Activated naive CD4-positive, alpha-beta T cell treated with anti-CD3 and anti-CD28 coated beads, Interleukin-2, amount 10 ng/mL, durations not matched to agents 7 days and 5 days (primary cell): ENCODE data around the gene SLC39A11.
"Not testable (repeated sequence)": the region's sequence is repeated elsewhere in the genome, so short reads cannot be mapped to it uniquely, and the experiment has no call there.

Source experiments
- CTCF ChIA-PET: fragments of 350-600 bp; sonication (Branson Sonifier 250); formaldehyde crosslinking; loops from one replicate; lab custom pipeline; 2021; ENCODE audit warnings: antibody characterized with exemption; lab: Charles Lee
- DNase-seq: peaks from one replicate; pipeline ENCODE4 v3.0.0-alpha.2; 2020
- H3K27ac Mint-ChIP-seq: one replicate; pipeline ENCODE4 v1.8.0; 2021; ENCODE audit warnings: mild to moderate bottlenecking, moderate library complexity, mixed read lengths
- H3K27me3 Mint-ChIP-seq: one replicate; pipeline ENCODE4 v1.8.0; 2021; ENCODE audit warnings: mild to moderate bottlenecking, mixed read lengths
- H3K36me3 Mint-ChIP-seq: one replicate; pipeline ENCODE4 v1.8.0; 2021; ENCODE audit warnings: mixed read lengths
- H3K4me1 Mint-ChIP-seq: one replicate; pipeline ENCODE4 v1.8.0; 2021; ENCODE audit warnings: mixed read lengths
- H3K4me3 Mint-ChIP-seq: one replicate; pipeline ENCODE4 v1.8.0; 2021; ENCODE audit warnings: mild to moderate bottlenecking, moderate library complexity, mixed read lengths
- H3K9me3 Mint-ChIP-seq: one replicate; pipeline ENCODE4 v1.8.0; 2021; ENCODE audit warnings: mixed read lengths

The SLC39A11 gene

DNA sequence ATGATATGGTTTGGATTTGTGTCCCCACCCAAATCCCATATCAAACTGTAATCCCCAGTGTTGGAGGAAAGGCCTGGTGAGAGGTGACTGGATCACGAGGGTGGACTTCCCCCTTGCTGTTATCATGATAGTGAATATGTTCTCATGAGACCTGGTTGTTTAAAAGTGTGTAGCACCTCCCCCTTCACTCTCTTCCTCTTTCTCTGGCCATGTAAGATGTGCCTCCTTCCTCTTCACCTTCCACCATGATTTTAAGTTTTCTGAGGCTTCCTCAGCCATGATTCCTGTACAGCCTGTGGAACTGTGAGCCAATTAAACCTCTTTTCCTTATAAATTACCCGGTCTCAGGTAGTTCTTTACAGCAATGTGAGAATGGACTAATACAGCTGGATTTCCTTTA is 266.4 kb downstream of the SLC39A11 start:
- CTCF ChIA-PET, H3K27ac Mint-ChIP-seq: not testable (repeated sequence)

DNA sequence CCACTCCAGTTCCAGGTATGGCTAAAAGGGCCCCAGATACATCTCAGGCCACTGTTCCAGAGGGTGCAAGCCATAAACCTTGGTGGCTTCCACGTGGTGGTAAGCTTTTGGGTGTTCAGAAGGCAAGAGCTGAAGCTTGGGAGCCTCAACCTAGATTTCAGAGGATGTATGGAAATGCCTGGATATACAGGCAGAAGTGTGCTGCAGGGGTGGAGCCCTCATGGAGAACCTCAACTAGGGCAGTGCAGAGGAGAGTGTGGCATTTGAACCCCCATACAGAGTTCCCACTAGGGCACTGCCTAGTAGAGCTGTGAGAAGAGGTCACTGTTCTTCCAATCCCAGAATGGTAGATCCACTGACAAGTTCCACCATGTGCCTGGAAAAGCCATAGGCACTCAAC is 267.3 kb downstream of the SLC39A11 start:
- Mint-ChIP-seq H3K9me3 (peaks cover 28% of the 10 kb centered on the region), H3K27ac (no peak overlapping the region), H3K36me3 (peaks cover 13% of the 10 kb centered on the region), H3K4me3 (no peak overlapping the region), H3K4me1 (peaks cover 14% of the 10 kb centered on the region), H3K27me3 (no peaks in the 10 kb centered on the region)
- CTCF ChIA-PET, result no interaction called here
- no peak for DNase-seq

More for the DNA sequence above, 266.4 kb downstream of the SLC39A11 start:
- H3K27me3 Mint-ChIP-seq, H3K4me3 Mint-ChIP-seq, DNase-seq: not testable (repeated sequence)
- H3K4me1 Mint-ChIP-seq, result peaks cover 14% of the 10 kb centered on the region
- H3K36me3 Mint-ChIP-seq, result peaks cover 13% of the 10 kb centered on the region
- peaks cover 28% of the 10 kb centered on the region for H3K9me3 Mint-ChIP-seq

DNA sequence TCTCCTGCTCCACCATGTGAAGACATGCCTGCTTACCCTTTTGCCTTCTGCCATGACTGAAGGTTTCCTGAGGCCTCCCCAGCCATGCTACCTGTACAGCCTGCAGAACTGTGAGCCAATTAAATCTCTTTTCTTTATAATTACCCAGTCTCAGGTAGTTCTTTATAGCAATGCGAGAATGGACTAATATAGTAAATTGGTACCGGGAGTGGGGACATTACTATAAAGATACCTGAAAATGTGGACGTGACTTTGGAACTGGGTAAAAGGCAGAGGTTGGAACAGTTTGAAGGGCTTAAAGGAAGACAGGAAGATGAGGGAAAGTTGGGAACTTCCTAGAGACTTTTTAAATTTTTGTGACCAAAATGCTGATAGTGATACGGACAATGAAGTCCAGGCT is 268.2 kb downstream of the SLC39A11 start:
- H3K4me3 Mint-ChIP-seq, CTCF ChIA-PET, H3K27ac Mint-ChIP-seq, H3K27me3 Mint-ChIP-seq, DNase-seq: not testable (repeated sequence)
- H3K4me1 Mint-ChIP-seq, result peaks cover 14% of the 10 kb centered on the region
- peaks cover 13% of the 10 kb centered on the region for H3K36me3 Mint-ChIP-seq
- H3K9me3 Mint-ChIP-seq, result peaks cover 28% of the 10 kb centered on the region

DNA sequence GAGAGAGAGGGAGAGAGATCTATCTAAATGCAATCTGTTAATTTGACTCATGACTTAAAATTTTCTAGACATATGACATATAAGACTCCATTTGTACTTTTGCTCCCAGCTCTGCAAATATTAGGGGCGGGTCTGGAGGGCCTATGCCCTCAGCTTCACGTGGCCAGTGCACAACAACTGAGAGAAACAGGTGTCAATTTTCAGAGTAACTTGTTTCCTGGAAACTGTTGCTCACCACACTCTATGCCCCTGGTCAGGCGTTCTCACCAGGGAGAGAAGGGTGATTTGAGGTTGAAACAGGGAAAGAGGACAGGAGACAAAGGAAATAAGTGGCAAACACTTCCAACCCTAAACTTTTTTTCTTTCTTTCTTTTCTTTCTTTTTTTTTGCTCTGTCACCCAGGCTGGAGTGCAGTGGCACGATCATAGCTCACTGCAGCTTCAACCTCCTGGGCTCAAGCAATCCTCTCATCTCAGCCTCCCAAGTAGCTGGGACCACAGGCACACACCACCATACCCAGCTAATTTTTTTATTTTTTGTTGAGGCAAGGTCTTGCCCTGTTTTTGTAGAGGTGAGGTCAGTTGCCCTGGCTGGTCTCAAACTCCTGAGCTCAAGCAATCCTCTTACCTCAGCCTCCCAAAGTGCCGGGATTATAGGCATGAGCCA is 270.0 kb downstream of the SLC39A11 start:
- CTCF ChIA-PET, result no interaction called here
- peaks cover 28% of the 10 kb centered on the region for H3K9me3 Mint-ChIP-seq
- H3K27me3 Mint-ChIP-seq, result no peaks in the 10 kb centered on the region
- H3K27ac Mint-ChIP-seq, result no peak overlapping the region
- peaks cover 15% of the 10 kb centered on the region for H3K36me3 Mint-ChIP-seq
- no peak overlapping the region for H3K4me3 Mint-ChIP-seq
- no peak for DNase-seq
- peaks cover 14% of the 10 kb centered on the region for H3K4me1 Mint-ChIP-seq

DNA sequence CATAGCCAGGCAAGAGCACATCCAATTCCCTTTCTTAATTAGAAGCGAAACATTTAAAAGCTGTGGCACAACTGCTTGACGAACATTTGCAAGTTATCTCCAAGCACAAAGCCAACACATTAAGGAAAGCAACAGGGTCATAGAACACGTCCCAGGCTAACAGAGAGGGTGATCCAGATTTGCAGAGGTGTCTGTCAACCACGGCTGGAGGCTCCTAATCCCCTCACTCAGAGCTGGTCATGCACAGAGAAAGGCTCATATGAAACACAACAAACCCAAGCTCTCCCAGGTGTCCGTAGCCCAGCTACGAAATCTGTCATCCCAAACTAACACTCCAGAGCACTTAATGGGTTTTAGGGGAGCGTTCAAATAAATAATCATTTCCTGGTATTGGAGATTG is 276.1 kb downstream of the SLC39A11 start:
- no peak overlapping the region for H3K4me3 Mint-ChIP-seq
- peaks cover 8% of the 10 kb centered on the region for H3K36me3 Mint-ChIP-seq
- no peak overlapping the region for H3K27ac Mint-ChIP-seq
- CTCF ChIA-PET, result no interaction called here
- H3K27me3 Mint-ChIP-seq, result no peaks in the 10 kb centered on the region
- peaks cover 6% of the 10 kb centered on the region for H3K9me3 Mint-ChIP-seq
- DNase-seq, result no peak
- no peaks in the 10 kb centered on the region for H3K4me1 Mint-ChIP-seq

DNA sequence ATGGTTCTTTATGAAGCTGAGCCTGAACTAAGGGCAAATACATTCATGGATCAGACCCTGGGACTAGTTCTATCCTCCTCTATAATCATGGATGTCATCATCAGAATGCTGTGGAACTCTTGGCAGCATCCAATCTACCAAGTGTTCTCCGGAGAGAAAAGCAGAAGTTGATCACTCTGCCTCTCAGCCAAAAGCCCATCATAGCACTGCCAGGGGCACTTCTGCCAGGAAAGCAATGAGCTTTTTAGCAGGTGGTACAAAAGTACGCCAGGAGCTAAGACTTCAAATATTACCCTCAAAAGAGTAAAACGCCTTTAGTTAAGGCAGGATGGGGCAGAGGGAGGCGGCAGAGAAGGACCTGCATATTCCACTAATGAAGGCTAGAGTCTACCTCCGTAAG is 279.0 kb downstream of the SLC39A11 start:
- CTCF ChIA-PET, result no interaction called here
- H3K4me3 Mint-ChIP-seq, result no peak overlapping the region
- no peaks in the 10 kb centered on the region for H3K4me1 Mint-ChIP-seq
- DNase-seq, result no peak
- H3K36me3 Mint-ChIP-seq, result peaks cover 8% of the 10 kb centered on the region
- no peak overlapping the region for H3K27ac Mint-ChIP-seq
- H3K9me3 Mint-ChIP-seq, result peaks cover 10% of the 10 kb centered on the region
- no peaks in the 10 kb centered on the region for H3K27me3 Mint-ChIP-seq

DNA sequence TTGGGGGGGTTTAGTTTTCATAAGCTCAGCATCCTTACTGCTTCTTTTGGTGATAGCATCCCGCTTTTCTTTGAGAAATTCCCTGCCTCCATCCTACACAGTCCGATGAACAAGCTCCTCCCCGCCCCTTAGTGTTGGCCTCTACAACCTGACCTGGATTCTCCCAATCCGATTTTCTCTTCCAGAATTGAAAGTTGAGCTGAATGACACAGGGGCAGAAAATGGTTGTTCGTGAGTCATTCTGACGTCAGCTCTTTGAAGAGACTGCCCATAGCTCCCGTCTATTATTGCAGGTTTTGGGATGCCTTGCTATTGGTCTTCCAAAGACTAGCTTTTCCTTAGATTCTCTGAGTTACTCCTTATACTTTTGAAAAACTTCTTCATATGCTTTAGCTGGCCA is 279.7 kb downstream of the SLC39A11 start:
- CTCF ChIA-PET, result no interaction called here
- Mint-ChIP-seq H3K36me3 (peaks cover 8% of the 10 kb centered on the region), H3K4me1 (no peaks in the 10 kb centered on the region), H3K27me3 (no peaks in the 10 kb centered on the region), H3K9me3 (peaks cover 10% of the 10 kb centered on the region), H3K27ac (no peak overlapping the region), H3K4me3 (no peak overlapping the region)
- no peak for DNase-seq

DNA sequence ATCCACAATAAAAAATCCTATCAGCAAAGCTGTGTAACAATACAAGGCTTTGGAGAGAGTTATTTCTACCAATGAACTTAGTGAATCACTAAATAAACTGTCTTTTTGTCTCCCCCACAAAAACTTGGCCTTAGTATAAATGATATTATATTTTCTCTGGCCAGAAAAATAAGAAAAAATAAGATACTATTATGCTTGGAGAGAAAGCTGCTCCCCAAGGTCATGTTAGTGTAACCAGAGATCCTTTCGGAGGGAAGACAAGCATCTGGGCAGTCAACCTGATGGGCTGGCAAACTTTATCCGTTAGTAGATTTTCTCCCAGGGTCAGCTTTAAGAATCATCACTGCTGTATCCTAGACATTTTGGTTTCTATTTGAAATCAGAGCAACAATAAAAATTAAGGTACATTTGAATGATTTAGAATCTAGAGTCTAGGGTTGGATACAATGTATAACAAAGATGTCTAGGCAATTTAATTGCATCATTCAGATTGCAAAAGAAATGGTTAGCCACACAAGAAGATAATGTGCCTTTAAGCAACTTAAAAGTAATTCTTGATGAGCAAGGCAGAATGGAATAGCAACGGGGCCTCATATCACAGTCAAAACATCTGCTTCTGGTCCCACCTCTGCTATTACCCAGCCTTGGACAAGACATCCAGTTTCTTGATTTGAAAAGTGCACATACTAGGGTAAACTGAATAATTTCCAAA is 280.4 kb downstream of the SLC39A11 start:
- DNase-seq, result no peak
- CTCF ChIA-PET, result no interaction called here
- Mint-ChIP-seq H3K4me3 (no peak overlapping the region), H3K36me3 (peaks cover 6% of the 10 kb centered on the region), H3K27me3 (no peaks in the 10 kb centered on the region), H3K9me3 (peaks cover 10% of the 10 kb centered on the region), H3K4me1 (no peaks in the 10 kb centered on the region), H3K27ac (no peak overlapping the region)

DNA sequence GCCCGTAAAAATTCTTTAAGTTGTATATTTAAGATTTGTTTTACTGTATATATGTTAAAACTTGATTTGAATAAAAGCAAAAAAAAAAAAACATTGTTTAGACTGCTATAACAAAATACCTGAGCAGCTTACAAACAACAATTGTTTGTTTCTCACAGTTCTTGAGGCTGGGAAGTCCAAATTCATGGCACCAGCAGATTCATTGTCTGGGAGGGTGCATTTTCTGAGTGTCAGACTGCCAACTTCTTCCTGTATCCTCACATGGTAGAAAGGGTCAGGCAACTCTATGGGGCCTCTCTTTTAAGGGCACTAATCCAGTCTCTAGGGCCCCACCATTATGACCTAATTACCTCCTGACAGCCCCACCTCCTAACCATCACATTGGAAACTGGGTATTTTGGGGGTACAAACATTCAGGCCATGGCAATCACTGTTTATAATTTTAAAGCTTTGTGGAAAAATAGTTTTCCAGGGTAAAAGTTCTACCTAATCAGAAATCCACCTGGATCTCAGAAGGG is 281.4 kb downstream of the SLC39A11 start:
- DNase-seq, result no peak
- CTCF ChIA-PET, result no interaction called here
- H3K9me3 Mint-ChIP-seq, result peaks cover 10% of the 10 kb centered on the region
- peaks cover 3% of the 10 kb centered on the region for H3K36me3 Mint-ChIP-seq
- no peak overlapping the region for H3K4me3 Mint-ChIP-seq
- H3K4me1 Mint-ChIP-seq, result no peaks in the 10 kb centered on the region
- H3K27me3 Mint-ChIP-seq, result no peaks in the 10 kb centered on the region
- no peak overlapping the region for H3K27ac Mint-ChIP-seq

DNA sequence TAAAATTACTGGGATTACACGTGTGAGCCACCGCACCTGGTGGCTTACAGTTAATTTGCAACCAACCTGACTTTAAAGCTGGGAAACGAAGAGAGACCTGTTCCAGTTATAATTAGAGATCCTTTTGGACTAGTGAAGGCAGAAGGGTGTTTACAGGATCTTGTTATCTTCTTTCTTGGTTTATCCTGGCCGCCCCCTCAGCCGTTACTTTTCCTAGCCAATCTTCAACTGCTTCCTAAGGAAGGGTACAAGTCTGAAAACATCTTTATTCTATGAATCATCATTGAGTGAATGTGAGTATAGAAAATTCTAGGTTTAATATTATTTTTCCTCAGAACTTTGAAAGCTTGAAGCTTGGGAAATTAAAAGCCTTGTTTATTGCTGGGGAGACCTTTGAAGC is 286.5 kb downstream of the SLC39A11 start:
- Mint-ChIP-seq H3K4me3 (no peak overlapping the region), H3K9me3 (peaks cover 11% of the 10 kb centered on the region), H3K36me3 (no peaks in the 10 kb centered on the region), H3K4me1 (no peaks in the 10 kb centered on the region), H3K27ac (no peak overlapping the region), H3K27me3 (no peaks in the 10 kb centered on the region)
- CTCF ChIA-PET, result no interaction called here
- no peak for DNase-seq

DNA sequence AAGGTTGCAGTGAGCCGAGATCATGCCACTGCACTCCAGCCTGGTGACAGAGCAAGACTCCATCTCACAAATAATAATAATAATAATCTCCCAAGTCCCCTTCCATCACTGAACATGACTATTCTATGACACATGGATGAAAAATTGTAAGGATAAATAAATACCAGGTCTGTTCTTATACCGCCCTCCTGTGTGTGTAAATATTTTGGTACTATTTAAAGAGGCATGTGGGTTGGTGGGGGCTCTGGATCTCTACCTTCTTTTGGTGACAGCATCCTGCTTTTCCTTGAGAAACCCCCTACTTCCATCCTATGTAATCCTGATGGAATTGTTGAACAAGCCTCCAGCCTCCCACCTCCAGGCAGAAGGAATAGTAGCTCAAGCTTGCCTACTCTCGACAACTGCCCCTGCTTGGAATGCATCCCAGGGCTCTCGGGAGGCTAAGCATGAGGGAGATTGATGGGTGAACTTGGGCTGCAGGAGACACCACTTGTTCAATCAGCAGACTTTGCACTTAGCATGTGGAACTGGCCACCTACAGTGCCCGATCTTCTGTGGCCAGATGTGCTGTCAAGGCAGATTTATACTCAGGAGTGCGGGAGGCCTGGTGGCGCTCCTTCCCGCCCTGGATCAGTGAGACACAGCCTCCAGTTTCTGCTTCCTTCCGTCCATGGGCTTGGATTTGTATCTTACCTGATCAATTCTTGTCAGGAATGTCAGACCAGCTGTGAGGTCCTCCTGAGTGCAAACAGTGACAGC is 287.4 kb downstream of the SLC39A11 start:
- H3K27me3 Mint-ChIP-seq, result no peaks in the 10 kb centered on the region
- no peak overlapping the region for H3K27ac Mint-ChIP-seq
- H3K4me3 Mint-ChIP-seq, result no peak overlapping the region
- no peaks in the 10 kb centered on the region for H3K36me3 Mint-ChIP-seq
- CTCF ChIA-PET, result no interaction called here
- H3K9me3 Mint-ChIP-seq, result peaks cover 14% of the 10 kb centered on the region
- H3K4me1 Mint-ChIP-seq, result no peaks in the 10 kb centered on the region
- no peak for DNase-seq

DNA sequence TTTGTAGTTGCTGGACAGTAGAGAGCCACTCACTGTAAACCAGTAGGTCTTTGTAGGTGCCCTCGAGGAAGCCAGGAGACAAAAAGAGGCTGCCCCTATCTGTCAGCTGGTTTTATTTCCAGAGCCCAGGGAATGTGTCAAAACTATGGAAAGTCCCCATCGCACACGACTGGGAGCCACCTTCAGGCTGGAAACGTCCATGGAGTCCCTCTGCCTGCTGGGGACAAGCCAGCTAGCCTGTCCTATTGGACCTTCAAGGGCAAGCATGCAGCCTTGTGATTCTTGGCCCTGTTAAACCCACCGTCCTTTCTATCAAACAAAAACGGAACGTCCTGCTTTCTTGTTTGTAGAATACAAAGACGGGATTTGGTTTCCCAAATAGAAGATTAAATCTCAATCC is 289.8 kb downstream of the SLC39A11 start:
- H3K9me3 Mint-ChIP-seq, result peaks cover 30% of the 10 kb centered on the region
- no peak overlapping the region for H3K27ac Mint-ChIP-seq

DNA sequence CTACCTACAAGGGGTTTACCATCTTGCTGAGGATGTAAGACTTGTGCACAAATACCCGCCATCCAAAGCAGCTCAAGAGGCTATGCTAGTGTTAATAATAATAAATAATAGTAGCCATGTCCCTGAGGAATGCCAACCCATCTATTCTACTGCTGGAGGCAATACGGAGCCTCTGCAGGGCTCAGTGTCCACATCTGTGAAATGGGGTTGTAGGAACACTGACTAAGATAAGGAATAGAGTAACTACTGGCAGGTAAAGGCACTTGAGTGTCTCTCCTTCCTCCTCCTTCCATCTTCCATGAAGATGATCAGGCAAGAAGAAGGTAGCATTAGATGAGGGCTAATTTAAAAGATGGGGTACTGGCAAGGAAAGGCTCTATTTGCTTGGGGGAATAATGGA is 295.3 kb downstream of the SLC39A11 start:
- Mint-ChIP-seq H3K36me3 (no peaks in the 10 kb centered on the region), H3K27me3 (no peaks in the 10 kb centered on the region), H3K9me3 (peaks cover 66% of the 10 kb centered on the region), H3K27ac (no peak overlapping the region), H3K4me1 (no peaks in the 10 kb centered on the region), H3K4me3 (no peak overlapping the region)
- CTCF ChIA-PET, result no interaction called here
- DNase-seq, result no peak

More for the DNA sequence above, 289.8 kb downstream of the SLC39A11 start:
- H3K27me3 Mint-ChIP-seq, result no peaks in the 10 kb centered on the region
- CTCF ChIA-PET, result no interaction called here
- no peaks in the 10 kb centered on the region for H3K4me1 Mint-ChIP-seq
- no peak overlapping the region for H3K4me3 Mint-ChIP-seq
- DNase-seq, result no peak
- H3K36me3 Mint-ChIP-seq, result no peaks in the 10 kb centered on the region

DNA sequence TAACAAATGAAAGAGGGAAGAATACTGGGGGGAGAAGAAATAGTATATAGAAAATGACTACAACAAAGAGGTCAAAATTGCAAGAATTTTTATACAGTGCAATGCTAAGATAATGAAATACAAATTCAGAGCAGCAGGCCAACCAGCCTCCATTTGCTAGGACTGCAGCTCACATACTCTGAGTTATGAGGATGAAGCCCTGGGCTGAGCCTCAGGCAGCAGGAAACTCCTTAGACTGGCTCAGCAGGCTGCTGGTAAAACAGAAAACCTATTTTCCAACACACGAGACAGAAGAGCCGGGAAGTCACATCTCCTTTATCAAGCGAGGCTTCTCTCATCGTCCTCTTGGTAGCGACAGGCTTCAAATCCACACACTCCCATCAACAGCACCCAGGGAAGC is 296.5 kb downstream of the SLC39A11 start:
- no peak overlapping the region for H3K4me3 Mint-ChIP-seq
- peaks cover 74% of the 10 kb centered on the region for H3K9me3 Mint-ChIP-seq
- CTCF ChIA-PET, result no interaction called here
- H3K36me3 Mint-ChIP-seq, result peaks cover 2% of the 10 kb centered on the region
- no peak for DNase-seq
- no peaks in the 10 kb centered on the region for H3K27me3 Mint-ChIP-seq
- H3K4me1 Mint-ChIP-seq, result no peaks in the 10 kb centered on the region
- no peak overlapping the region for H3K27ac Mint-ChIP-seq
